Measurements from ENCODE around the gene DPH2. TPM values are rescaled to one million over a fixed set of nuclear protein-coding genes. Genes with fewer than 3 reads are reported as not detected.

DPH2 gene
- total RNA-seq, 1 donor from 2014 or later: 25.3 TPM

DNA sequence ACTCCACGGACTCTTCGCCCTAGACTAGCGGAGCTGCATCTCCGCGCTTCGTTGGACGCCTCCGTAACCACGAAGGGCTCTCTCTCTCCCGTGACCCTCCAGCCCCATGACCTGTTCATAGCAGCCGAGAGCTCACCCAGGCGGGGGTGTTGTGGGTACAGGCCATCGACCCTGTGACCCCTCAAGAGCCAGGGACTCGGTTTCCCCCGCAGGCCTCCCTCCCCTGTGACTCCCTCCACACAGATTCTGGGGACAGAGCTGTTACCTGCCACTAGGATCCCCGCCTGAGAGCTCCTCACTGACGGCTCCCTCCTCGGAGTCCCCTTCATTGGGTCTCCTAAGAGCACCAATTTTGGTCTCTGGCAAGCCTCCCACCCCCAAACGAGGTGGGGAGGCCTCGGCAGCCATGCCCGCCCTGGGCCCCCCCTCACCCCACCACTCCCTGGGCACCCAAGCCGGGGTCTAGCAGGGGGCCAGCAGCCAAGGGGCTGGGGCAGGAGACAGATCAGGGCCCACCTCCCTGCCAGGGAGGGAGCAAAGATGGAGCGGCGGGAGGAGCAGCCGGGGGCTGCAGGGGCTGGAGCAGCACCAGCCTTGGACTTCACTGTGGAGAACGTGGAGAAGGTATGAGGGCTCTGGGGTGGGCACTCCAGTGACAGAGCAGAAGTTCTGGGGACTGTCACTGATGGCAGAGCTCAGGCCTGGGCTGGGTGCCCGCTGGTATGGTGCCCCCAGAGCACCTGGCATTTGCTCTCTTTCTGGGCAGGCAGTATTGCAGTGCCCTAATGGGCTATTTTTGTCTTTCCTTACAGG is 22.5 kb upstream of the DPH2 start:
- Mint-ChIP-seq H3K4me1 (ENCODE audit: low read depth, unreplicated experiment) (peaks cover 13% of the 10 kb centered on the region), H3K27ac (ENCODE audit: unreplicated experiment) (peak overlapping the region; percentile 89)

DNA sequence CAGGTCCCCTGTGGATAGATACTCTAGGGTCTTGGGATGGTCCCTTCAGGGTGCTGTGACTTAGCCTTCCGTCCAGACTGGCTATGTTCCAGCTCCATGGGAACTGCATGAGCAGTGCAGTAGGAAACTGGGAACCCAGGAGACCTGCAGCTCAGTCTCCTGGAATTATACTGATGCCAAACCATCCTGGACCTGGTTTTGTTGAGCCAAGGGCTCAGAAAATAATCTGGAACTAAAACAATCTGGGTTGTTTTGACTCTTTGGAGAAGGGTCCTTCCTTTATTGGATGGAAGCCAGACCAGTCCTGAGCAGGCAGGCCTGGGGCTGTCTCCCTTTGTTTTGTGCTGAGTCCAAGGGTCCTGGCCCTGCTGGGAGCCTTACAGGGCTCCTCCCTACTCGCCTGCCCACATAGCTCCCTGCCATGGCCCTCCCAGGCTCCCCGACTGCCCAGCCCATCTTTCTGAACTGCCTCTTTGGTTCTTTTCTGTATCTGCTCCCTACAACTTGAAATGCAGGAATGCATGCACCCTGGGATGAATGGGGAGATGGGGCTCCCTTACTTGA is 21.9 kb upstream of the DPH2 start:
- Mint-ChIP-seq H3K27me3 (ENCODE audit: unreplicated experiment) (peaks cover 1% of the 10 kb centered on the region), H3K4me3 (ENCODE audit: unreplicated experiment) (peak overlapping the region; percentile 94), H3K9me3 (ENCODE audit: unreplicated experiment) (peaks cover 4% of the 10 kb centered on the region), H3K4me1 (ENCODE audit: low read depth, unreplicated experiment) (peaks cover 13% of the 10 kb centered on the region), H3K27ac (ENCODE audit: unreplicated experiment) (no peak overlapping the region), H3K36me3 (ENCODE audit: unreplicated experiment) (peaks cover 7% of the 10 kb centered on the region)
- TF ChIP-seq, protein P1, sequence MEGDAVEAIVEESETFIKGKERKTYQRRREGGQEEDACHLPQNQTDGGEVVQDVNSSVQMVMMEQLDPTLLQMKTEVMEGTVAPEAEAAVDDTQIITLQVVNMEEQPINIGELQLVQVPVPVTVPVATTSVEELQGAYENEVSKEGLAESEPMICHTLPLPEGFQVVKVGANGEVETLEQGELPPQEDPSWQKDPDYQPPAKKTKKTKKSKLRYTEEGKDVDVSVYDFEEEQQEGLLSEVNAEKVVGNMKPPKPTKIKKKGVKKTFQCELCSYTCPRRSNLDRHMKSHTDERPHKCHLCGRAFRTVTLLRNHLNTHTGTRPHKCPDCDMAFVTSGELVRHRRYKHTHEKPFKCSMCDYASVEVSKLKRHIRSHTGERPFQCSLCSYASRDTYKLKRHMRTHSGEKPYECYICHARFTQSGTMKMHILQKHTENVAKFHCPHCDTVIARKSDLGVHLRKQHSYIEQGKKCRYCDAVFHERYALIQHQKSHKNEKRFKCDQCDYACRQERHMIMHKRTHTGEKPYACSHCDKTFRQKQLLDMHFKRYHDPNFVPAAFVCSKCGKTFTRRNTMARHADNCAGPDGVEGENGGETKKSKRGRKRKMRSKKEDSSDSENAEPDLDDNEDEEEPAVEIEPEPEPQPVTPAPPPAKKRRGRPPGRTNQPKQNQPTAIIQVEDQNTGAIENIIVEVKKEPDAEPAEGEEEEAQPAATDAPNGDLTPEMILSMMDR (IDR thresholded peaks at IDR 0.05; ENCODE audit: partially characterized antibody, unreplicated experiment): no peak
- DNase-seq: no peak

More for the DNA sequence above, 22.5 kb upstream of the DPH2 start:
- TF ChIP-seq, protein P1 (IDR thresholded peaks at IDR 0.05; ENCODE audit: partially characterized antibody, unreplicated experiment): no peak
- DNase-seq: no peak
- H3K4me3 Mint-ChIP-seq (ENCODE audit: unreplicated experiment): peak overlapping the region; percentile 94
- H3K9me3 Mint-ChIP-seq (ENCODE audit: unreplicated experiment): peaks cover 4% of the 10 kb centered on the region
- H3K36me3 Mint-ChIP-seq (ENCODE audit: unreplicated experiment): peaks cover 7% of the 10 kb centered on the region
- peaks cover 1% of the 10 kb centered on the region for H3K27me3 Mint-ChIP-seq (ENCODE audit: unreplicated experiment)

DNA sequence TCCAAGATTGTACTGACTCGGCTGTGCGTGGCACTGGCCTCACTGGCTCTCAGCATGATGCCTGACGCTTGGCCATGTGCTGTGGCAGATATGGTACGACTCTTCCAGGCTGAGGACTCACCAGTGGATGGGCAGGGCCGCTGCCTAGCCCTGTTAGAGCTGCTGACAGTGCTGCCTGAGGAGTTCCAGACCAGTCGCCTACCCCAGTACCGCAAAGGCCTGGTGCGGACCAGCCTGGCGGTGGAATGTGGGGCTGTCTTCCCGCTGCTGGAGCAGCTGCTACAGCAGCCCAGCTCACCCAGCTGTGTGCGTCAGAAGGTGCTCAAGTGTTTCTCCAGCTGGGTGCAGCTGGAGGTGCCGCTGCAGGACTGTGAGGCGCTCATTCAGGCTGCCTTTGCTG is 20.1 kb upstream of the DPH2 start:
- no peak for DNase-seq
- H3K27me3 Mint-ChIP-seq (ENCODE audit: unreplicated experiment): peaks cover 1% of the 10 kb centered on the region
- H3K9me3 Mint-ChIP-seq (ENCODE audit: unreplicated experiment): peaks cover 4% of the 10 kb centered on the region
- no peak overlapping the region for H3K27ac Mint-ChIP-seq (ENCODE audit: unreplicated experiment)
- TF ChIP-seq, protein P1 (IDR thresholded peaks at IDR 0.05; ENCODE audit: partially characterized antibody, unreplicated experiment): no peak
- no peak overlapping the region for H3K4me3 Mint-ChIP-seq (ENCODE audit: unreplicated experiment)
- peaks cover 7% of the 10 kb centered on the region for H3K36me3 Mint-ChIP-seq (ENCODE audit: unreplicated experiment)
- peaks cover 13% of the 10 kb centered on the region for H3K4me1 Mint-ChIP-seq (ENCODE audit: low read depth, unreplicated experiment)

DNA sequence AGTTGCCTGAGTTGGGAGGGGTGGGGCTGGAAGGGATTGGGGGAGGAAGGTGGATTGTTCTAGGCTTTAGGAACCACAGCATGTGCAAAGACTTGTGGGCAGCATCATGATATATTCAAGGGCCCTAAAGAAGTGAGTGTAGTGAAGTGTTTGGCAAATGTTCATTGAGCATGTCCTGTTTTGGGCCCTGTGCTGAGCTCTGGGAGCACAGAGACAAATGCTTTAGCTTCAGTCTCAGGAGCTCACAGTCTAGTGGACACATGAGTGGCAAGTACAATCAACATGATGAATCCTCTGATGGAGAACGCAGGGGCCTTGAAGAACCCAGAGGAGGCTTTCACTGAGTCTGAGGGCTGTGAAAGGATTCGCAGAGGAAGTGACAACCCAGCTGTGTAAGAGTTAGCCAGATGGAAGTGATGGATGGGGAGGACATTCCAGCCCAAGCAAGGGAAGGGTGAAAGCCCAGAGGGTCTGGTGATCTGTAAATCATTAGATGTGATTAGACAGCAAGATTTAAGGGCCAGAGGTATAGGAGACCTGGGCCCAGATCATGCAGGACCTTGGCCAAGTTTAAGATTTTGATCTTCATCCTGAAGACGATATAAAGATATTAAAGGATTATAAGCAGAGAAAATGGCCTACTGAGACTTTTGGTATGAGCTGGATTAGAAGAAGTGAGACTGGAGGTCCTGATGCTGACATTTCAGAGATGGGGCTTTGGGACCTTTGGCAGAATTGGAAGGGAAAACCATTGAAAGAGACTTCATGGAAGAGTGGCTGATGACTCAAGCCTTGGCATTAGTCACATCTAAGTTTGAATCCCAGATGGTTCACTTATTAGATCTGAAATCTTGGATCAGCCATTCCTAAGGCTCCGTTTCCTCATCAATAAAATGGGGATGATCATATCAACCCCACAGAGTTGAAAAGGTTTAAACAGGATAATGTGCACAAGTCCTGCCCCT is 18.5 kb upstream of the DPH2 start:
- Mint-ChIP-seq H3K36me3 (ENCODE audit: unreplicated experiment) (peaks cover 7% of the 10 kb centered on the region), H3K27ac (ENCODE audit: unreplicated experiment) (no peak overlapping the region), H3K9me3 (ENCODE audit: unreplicated experiment) (peaks cover 4% of the 10 kb centered on the region), H3K4me3 (ENCODE audit: unreplicated experiment) (no peak overlapping the region), H3K4me1 (ENCODE audit: low read depth, unreplicated experiment) (peaks cover 11% of the 10 kb centered on the region), H3K27me3 (ENCODE audit: unreplicated experiment) (peaks cover 1% of the 10 kb centered on the region)
- TF ChIP-seq, protein P1 (IDR thresholded peaks at IDR 0.05; ENCODE audit: partially characterized antibody, unreplicated experiment): no peak
- no peak for DNase-seq
